ENCODE measurements around the gene SLC22A6.

SLC22A6 gene

DNA sequence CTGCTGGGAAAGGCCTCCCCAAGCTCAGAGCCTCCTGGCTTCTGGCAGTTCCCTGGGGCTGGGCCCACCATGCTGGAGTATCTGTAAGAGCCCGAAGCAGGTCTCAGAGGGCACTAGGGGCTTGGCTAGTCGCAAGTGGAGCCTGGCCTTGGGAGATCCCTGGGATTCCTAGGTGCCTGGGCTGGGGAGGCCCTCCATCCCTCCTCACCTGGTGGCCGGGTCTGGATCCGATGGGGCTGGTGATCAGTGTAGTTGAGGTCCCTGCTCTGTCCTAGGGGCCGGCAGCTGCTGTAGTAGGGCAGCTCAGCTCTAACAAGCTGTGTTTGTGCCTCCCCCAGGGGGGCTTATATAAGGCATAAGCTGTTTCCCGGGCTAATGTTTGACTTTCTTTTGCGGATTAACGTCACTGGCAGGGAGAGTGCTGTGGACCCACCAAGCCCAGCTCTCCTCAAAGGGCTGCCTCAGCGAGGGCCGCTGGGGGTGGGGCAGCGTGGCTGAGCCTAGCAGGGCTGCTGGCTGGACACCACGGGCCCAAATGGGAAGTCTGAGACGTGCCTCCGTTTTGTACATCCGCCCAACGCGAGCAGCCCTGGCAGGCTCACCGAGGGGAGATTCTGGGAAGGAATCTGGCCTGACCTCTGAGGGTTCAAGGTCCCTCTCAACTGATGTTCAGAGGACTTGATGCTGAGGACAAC is 30.9 kb upstream of the SLC22A6 start, which contains the start of gene SLC22A8:
SLC22A8 (minus strand) TSS at position 321 of the 695 bp plus-strand sequence. CDS start 883 bp downstream, outside the sequence.
- H2AK5ac ChIP-seq (ENCODE audit: low read depth, low read length): peak within 1 kb of the TSS; percentile 66
- H3K79me1 ChIP-seq (ENCODE audit: low read depth, low read length): peaks cover 2% of the 10 kb centered on the region
- no peak within 1 kb of the TSS for H2AFZ ChIP-seq (ENCODE audit: low read length)
- peak within 1 kb of the TSS; percentile 70 for H2BK15ac ChIP-seq (ENCODE audit: low read length)
- peak within 1 kb of the TSS; percentile 46 for H3K23ac ChIP-seq (ENCODE audit: low read depth, low read length, poor library complexity)
- peaks cover 0 to 25% of the 10 kb centered on the region in 2 donors for H3K4me1 ChIP-seq (ENCODE audit: control insufficient read depth in 2 of 2, insufficient read depth in 1 of 2, low read depth in 1 of 2, low read length in 2 of 2)
- no peak within 1 kb of the TSS for H4K8ac ChIP-seq (ENCODE audit: low read depth, low read length)
- H2BK120ac ChIP-seq (ENCODE audit: low read depth, low read length): no peak within 1 kb of the TSS
- peak; percentile 20 for DNase-seq (ENCODE audit: low spot score)
- no peaks in the 10 kb centered on the region for H3K36me3 ChIP-seq (replicated peaks in 1 of 2; ENCODE audit: control insufficient read depth in 2 of 2, insufficient read depth in 2 of 2, low read length in 2 of 2)
- no peak within 1 kb of the TSS for H2BK5ac ChIP-seq (ENCODE audit: low read length)
- H3K4me3 ChIP-seq (ENCODE audit: low read length in 2 of 2): no peak within 1 kb of the TSS
- H3K9ac ChIP-seq (ENCODE audit: low read depth, low read length, poor library complexity): peak within 1 kb of the TSS; percentile 5
- H2BK12ac ChIP-seq (ENCODE audit: low read length): peak within 1 kb of the TSS; percentile 68
- peak within 1 kb of the TSS; percentile 65 for H4K91ac ChIP-seq (ENCODE audit: low read depth, low read length, poor library complexity)
- no peak within 1 kb of the TSS for H3K27ac ChIP-seq (replicated peaks; ENCODE audit: low read length)
- H3K27me3 ChIP-seq (ENCODE audit: control insufficient read depth in 3 of 3, insufficient read depth in 3 of 3, low read depth in 1 of 3, low read length in 3 of 3): peaks cover 0 to 7% (median 3%) of the 10 kb centered on the region in 3 experiments
- peak within 1 kb of the TSS; percentile 86 for H3K18ac ChIP-seq (ENCODE audit: low read length)
- H3K4ac ChIP-seq (ENCODE audit: low read length): no peak within 1 kb of the TSS
- H3K14ac ChIP-seq (ENCODE audit: low read length): peak within 1 kb of the TSS; percentile 91
- no peak within 1 kb of the TSS for H3K4me2 ChIP-seq (ENCODE audit: insufficient read depth, low read length, poor library complexity, severe bottlenecking)
- no CpG with 5 or more reads among the region's 18 CpGs for WGBS, 2 donors (ENCODE audit: extremely low coverage in 2 of 2, insufficient read length in 2 of 2, insufficient replicate concordance in 1 of 2)
- peaks cover 0 to 2% of the 10 kb centered on the region in 2 donors for H3K9me3 ChIP-seq (replicated peaks in 1 of 2; ENCODE audit: control insufficient read depth in 2 of 2, insufficient read depth in 1 of 2, low read depth in 1 of 2, low read length in 2 of 2)

DNA sequence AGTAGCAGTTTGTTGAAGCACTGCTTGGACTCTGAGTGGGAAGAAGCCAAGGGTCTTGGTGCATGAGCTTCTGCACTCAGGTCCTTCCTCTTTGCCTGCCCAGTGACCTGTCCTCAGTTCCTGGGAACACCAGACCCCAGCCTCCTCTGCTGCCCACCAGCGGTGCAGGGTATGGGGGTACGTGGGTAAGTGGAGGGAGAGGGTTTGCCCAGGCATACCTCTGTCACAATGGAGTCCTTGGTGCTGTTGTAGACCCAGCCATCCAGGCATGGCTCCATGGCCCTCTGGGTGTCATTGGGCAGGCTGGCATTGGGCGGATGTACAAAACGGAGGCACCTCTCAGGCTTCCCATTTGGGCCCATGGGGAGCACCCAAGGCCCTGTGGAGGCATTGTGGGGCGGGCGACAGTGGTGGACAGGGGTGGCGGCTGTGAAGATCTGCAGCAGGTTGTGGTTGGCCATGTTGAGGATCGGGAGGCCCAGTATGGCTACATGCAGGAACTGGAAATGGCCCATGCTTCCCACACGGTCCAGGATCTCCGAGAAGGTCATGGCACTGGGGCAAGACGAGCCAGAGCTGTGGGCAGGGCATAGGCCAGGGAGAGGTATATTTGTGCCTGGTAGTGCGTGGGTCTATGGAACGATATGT is 29.8 kb upstream of the SLC22A6 start:
- Histone ChIP-seq H2AFZ (ENCODE audit: low read length) (no peak overlapping the region), H2BK12ac (ENCODE audit: low read length) (no peak overlapping the region), H3K27me3 (ENCODE audit: control insufficient read depth in 3 of 3, insufficient read depth in 3 of 3, low read depth in 1 of 3, low read length in 3 of 3) (peaks cover 0 to 7% (median 3%) of the 10 kb centered on the region in 3 experiments), H3K27ac (replicated peaks; ENCODE audit: low read length) (no peak overlapping the region), H4K91ac (ENCODE audit: low read depth, low read length, poor library complexity) (no peak overlapping the region), H3K14ac (ENCODE audit: low read length) (peak overlapping the region; percentile 91), H2BK5ac (ENCODE audit: low read length) (no peak overlapping the region), H3K4me1 (ENCODE audit: control insufficient read depth in 2 of 2, insufficient read depth in 1 of 2, low read depth in 1 of 2, low read length in 2 of 2) (peaks cover 0 to 23% of the 10 kb centered on the region in 2 donors), H4K8ac (ENCODE audit: low read depth, low read length) (no peak overlapping the region), H3K4ac (ENCODE audit: low read length) (no peak overlapping the region), H3K9ac (ENCODE audit: low read depth, low read length, poor library complexity) (no peak overlapping the region), H3K36me3 (replicated peaks in 1 of 2; ENCODE audit: control insufficient read depth in 2 of 2, insufficient read depth in 2 of 2, low read length in 2 of 2) (no peaks in the 10 kb centered on the region), H2BK15ac (ENCODE audit: low read length) (peak overlapping the region; percentile 34), H3K4me3 (ENCODE audit: low read length in 2 of 2) (no peak overlapping the region), H2AK5ac (ENCODE audit: low read depth, low read length) (peak overlapping the region; percentile 66), H3K23ac (ENCODE audit: low read depth, low read length, poor library complexity) (no peak overlapping the region), H3K79me1 (ENCODE audit: low read depth, low read length) (peaks cover 2% of the 10 kb centered on the region), H2BK120ac (ENCODE audit: low read depth, low read length) (no peak overlapping the region), H3K18ac (ENCODE audit: low read length) (peak overlapping the region; percentile 75), H3K9me3 (replicated peaks in 1 of 2; ENCODE audit: control insufficient read depth in 2 of 2, insufficient read depth in 1 of 2, low read depth in 1 of 2, low read length in 2 of 2) (peaks cover 0 to 2% of the 10 kb centered on the region in 2 donors), H3K4me2 (ENCODE audit: insufficient read depth, low read length, poor library complexity, severe bottlenecking) (no peak overlapping the region)
- no CpG with 5 or more reads among the region's 13 CpGs for WGBS, 2 donors (ENCODE audit: extremely low coverage in 2 of 2, insufficient read length in 2 of 2, insufficient replicate concordance in 1 of 2)
- DNase-seq (ENCODE audit: low spot score): no peak

DNA sequence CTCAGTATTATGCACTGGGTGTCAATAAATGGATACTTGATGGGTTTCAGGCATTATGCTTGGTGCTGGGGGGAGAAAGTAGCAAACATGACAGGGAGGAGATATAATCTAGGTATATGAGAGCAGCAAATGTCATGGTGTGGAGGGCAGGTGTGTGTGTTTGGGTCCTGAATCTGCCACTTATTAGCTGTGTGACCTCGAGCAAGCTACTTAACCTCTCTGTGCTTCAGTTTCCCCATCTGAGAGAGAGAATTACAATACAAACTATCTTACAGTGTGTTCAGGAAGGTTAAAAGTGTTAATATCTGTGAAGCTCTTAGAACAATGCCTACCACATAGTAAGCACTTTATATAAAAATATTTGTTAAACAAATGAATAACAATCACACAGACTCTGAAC is 28.1 kb upstream of the SLC22A6 start:
- Histone ChIP-seq H3K4me2 (ENCODE audit: insufficient read depth, low read length, poor library complexity, severe bottlenecking) (no peak overlapping the region), H2BK12ac (ENCODE audit: low read length) (no peak overlapping the region), H4K91ac (ENCODE audit: low read depth, low read length, poor library complexity) (no peak overlapping the region), H3K4me1 (ENCODE audit: control insufficient read depth in 2 of 2, insufficient read depth in 1 of 2, low read depth in 1 of 2, low read length in 2 of 2) (peaks cover 0 to 23% of the 10 kb centered on the region in 2 donors), H3K9ac (ENCODE audit: low read depth, low read length, poor library complexity) (no peak overlapping the region), H3K4ac (ENCODE audit: low read length) (no peak overlapping the region), H2BK5ac (ENCODE audit: low read length) (no peak overlapping the region), H3K9me3 (replicated peaks in 1 of 2; ENCODE audit: control insufficient read depth in 2 of 2, insufficient read depth in 1 of 2, low read depth in 1 of 2, low read length in 2 of 2) (peaks cover 0 to 2% of the 10 kb centered on the region in 2 donors), H2AFZ (ENCODE audit: low read length) (no peak overlapping the region), H2BK15ac (ENCODE audit: low read length) (no peak overlapping the region), H3K23ac (ENCODE audit: low read depth, low read length, poor library complexity) (no peak overlapping the region), H4K8ac (ENCODE audit: low read depth, low read length) (no peak overlapping the region), H3K18ac (ENCODE audit: low read length) (no peak overlapping the region), H3K36me3 (replicated peaks in 1 of 2; ENCODE audit: control insufficient read depth in 2 of 2, insufficient read depth in 2 of 2, low read length in 2 of 2) (no peaks in the 10 kb centered on the region), H2BK120ac (ENCODE audit: low read depth, low read length) (no peak overlapping the region), H3K27ac (replicated peaks; ENCODE audit: low read length) (no peak overlapping the region), H2AK5ac (ENCODE audit: low read depth, low read length) (no peak overlapping the region), H3K4me3 (ENCODE audit: low read length in 2 of 2) (no peak overlapping the region), H3K27me3 (ENCODE audit: control insufficient read depth in 3 of 3, insufficient read depth in 3 of 3, low read depth in 1 of 3, low read length in 3 of 3) (peaks cover 0 to 7% (median 3%) of the 10 kb centered on the region in 3 experiments), H3K79me1 (ENCODE audit: low read depth, low read length) (peaks cover 2% of the 10 kb centered on the region), H3K14ac (ENCODE audit: low read length) (no peak overlapping the region)
- DNase-seq (ENCODE audit: low spot score): no peak
- no CpG with 5 or more reads among the region's 1 CpG for WGBS, 2 donors (ENCODE audit: extremely low coverage in 2 of 2, insufficient read length in 2 of 2, insufficient replicate concordance in 1 of 2)

DNA sequence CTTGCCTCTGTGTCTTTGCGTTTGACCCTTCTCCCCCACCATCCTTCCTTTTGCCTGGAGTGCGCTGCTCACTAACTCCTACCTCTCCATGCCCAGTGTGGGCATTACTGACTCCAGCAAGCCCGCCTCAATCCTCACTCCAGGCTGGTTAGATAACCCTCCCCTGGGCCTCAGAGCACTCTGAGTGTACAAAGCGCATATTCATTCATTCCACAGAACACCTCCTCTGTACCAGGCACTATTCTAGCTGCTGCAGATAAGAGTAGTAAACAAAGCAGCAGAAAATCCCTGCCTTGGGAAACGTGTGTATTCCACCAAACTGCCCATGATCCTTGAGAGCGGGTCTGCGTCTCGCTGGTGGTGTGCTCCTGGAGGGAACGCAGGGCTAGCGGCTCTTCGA is 27.7 kb upstream of the SLC22A6 start:
- peaks cover 0 to 2% of the 10 kb centered on the region in 2 donors for H3K9me3 ChIP-seq (replicated peaks in 1 of 2; ENCODE audit: control insufficient read depth in 2 of 2, insufficient read depth in 1 of 2, low read depth in 1 of 2, low read length in 2 of 2)
- H3K27ac ChIP-seq (replicated peaks; ENCODE audit: low read length): no peak overlapping the region
- H2AK5ac ChIP-seq (ENCODE audit: low read depth, low read length): no peak overlapping the region
- no peak overlapping the region for H3K18ac ChIP-seq (ENCODE audit: low read length)
- peaks cover 2% of the 10 kb centered on the region for H3K79me1 ChIP-seq (ENCODE audit: low read depth, low read length)
- H3K9ac ChIP-seq (ENCODE audit: low read depth, low read length, poor library complexity): peak overlapping the region; percentile 17
- H2BK120ac ChIP-seq (ENCODE audit: low read depth, low read length): no peak overlapping the region
- H3K27me3 ChIP-seq (ENCODE audit: control insufficient read depth in 3 of 3, insufficient read depth in 3 of 3, low read depth in 1 of 3, low read length in 3 of 3): peaks cover 0 to 7% (median 3%) of the 10 kb centered on the region in 3 experiments
- H3K23ac ChIP-seq (ENCODE audit: low read depth, low read length, poor library complexity): no peak overlapping the region
- no peaks in the 10 kb centered on the region for H3K36me3 ChIP-seq (replicated peaks in 1 of 2; ENCODE audit: control insufficient read depth in 2 of 2, insufficient read depth in 2 of 2, low read length in 2 of 2)
- H3K4ac ChIP-seq (ENCODE audit: low read length): no peak overlapping the region
- no peak overlapping the region for H4K8ac ChIP-seq (ENCODE audit: low read depth, low read length)
- peak overlapping the region; percentile 11 for H2BK12ac ChIP-seq (ENCODE audit: low read length)
- WGBS, 2 donors (ENCODE audit: extremely low coverage in 2 of 2, insufficient read length in 2 of 2, insufficient replicate concordance in 1 of 2): no CpG with 5 or more reads among the region's 11 CpGs
- H2BK15ac ChIP-seq (ENCODE audit: low read length): no peak overlapping the region
- peaks cover 0 to 20% of the 10 kb centered on the region in 2 donors for H3K4me1 ChIP-seq (ENCODE audit: control insufficient read depth in 2 of 2, insufficient read depth in 1 of 2, low read depth in 1 of 2, low read length in 2 of 2)
- H3K4me2 ChIP-seq (ENCODE audit: insufficient read depth, low read length, poor library complexity, severe bottlenecking): no peak overlapping the region
- no peak overlapping the region for H4K91ac ChIP-seq (ENCODE audit: low read depth, low read length, poor library complexity)
- DNase-seq (ENCODE audit: low spot score): no peak
- no peak overlapping the region for H3K4me3 ChIP-seq (ENCODE audit: low read length in 2 of 2)
- H2AFZ ChIP-seq (ENCODE audit: low read length): no peak overlapping the region
- no peak overlapping the region for H3K14ac ChIP-seq (ENCODE audit: low read length)
- H2BK5ac ChIP-seq (ENCODE audit: low read length): no peak overlapping the region
